HEK293T (cell line): ENCODE measurements around the gene WDFY1.

Experiments
- CTCF ChIA-PET: fragments of 350-600 bp; formaldehyde crosslinking; extraction: SDS; loops from one replicate; lab custom pipeline; 2021; ENCODE audit warnings: antibody characterized with exemption, inconsistent platforms; lab: Yijun Ruan, JAX
- POLR2A ChIA-PET: fragments of 350-600 bp; formaldehyde crosslinking; extraction: SDS; loops from one replicate; lab custom pipeline; 2020; ENCODE audit warnings: antibody characterized with exemption, inconsistent platforms; lab: Yijun Ruan, JAX
- DNase-seq: peaks from one replicate; pipeline ENCODE4 v3.0.0; 2012; ENCODE audit warnings: mixed read lengths; ENCODE audit errors: extremely low spot score
- ARNT ChIP-seq: fragments of 450-650 bp; IDR thresholded peaks from 2 replicates; pipeline ENCODE4 v1.6.1; 2017; ENCODE audit warnings: mild to moderate bottlenecking
- BHLHE40 ChIP-seq: fragments of 450-650 bp; IDR thresholded peaks from 2 replicates; pipeline ENCODE4 v1.6.1; 2016; ENCODE audit warnings: mild to moderate bottlenecking, moderate library complexity, borderline replicate concordance
- CTBP1 ChIP-seq: fragments of 450-650 bp; IDR thresholded peaks from 2 replicates; pipeline ENCODE4 v1.6.1; 2016; ENCODE audit warnings: borderline replicate concordance
- ELF4 ChIP-seq: fragments of 450-650 bp; IDR thresholded peaks from 2 replicates; pipeline ENCODE4 v1.6.1; 2017; ENCODE audit warnings: antibody characterized with exemption
- FOXA1 ChIP-seq: fragments of 450-650 bp; IDR thresholded peaks from 2 replicates; pipeline ENCODE4 v1.6.1; 2016; ENCODE audit warnings: mild to moderate bottlenecking
- FOXK2 ChIP-seq: fragments of 450-650 bp; IDR thresholded peaks from 2 replicates; pipeline ENCODE4 v1.6.1; 2016; ENCODE audit warnings: mild to moderate bottlenecking
- FOXM1 ChIP-seq: fragments of 450-650 bp; IDR thresholded peaks from 2 replicates; pipeline ENCODE4 v1.6.1; 2017; ENCODE audit warnings: mild to moderate bottlenecking, borderline replicate concordance
- HDGF ChIP-seq: fragments of 450-650 bp; IDR thresholded peaks from 2 replicates; pipeline ENCODE4 v1.6.1; 2017; ENCODE audit warnings: antibody characterized with exemption, borderline replicate concordance
- L3MBTL2 ChIP-seq: fragments of 450-650 bp; conservative IDR thresholded peaks from 2 replicates; pipeline ENCODE4 v1.6.1; 2016; ENCODE audit warnings: mild to moderate bottlenecking
- LEF1 ChIP-seq: fragments of 450-650 bp; IDR thresholded peaks from 2 replicates; pipeline ENCODE4 v1.6.1; 2017; ENCODE audit warnings: mild to moderate bottlenecking, borderline replicate concordance
- SP1 ChIP-seq: fragments of 450-650 bp; IDR thresholded peaks from 2 replicates; pipeline ENCODE4 v1.6.1; 2017
- SUZ12 ChIP-seq: fragments of 450-650 bp; IDR thresholded peaks from 2 replicates; pipeline ENCODE4 v1.6.1; 2016; ENCODE audit warnings: mild to moderate bottlenecking
- TARDBP ChIP-seq: fragments of 450-650 bp; IDR thresholded peaks from 2 replicates; pipeline ENCODE4 v1.6.1; 2016
- ZNF384 ChIP-seq: fragments of 450-650 bp; IDR thresholded peaks from 2 replicates; pipeline ENCODE4 v1.6.1; 2016
- TF ChIP-seq, protein P1 (sequence below): fragments of 450-650 bp; IDR thresholded peaks from 2 replicates; pipeline ENCODE4 v1.6.1; 2016

Gene WDFY1

DNA sequence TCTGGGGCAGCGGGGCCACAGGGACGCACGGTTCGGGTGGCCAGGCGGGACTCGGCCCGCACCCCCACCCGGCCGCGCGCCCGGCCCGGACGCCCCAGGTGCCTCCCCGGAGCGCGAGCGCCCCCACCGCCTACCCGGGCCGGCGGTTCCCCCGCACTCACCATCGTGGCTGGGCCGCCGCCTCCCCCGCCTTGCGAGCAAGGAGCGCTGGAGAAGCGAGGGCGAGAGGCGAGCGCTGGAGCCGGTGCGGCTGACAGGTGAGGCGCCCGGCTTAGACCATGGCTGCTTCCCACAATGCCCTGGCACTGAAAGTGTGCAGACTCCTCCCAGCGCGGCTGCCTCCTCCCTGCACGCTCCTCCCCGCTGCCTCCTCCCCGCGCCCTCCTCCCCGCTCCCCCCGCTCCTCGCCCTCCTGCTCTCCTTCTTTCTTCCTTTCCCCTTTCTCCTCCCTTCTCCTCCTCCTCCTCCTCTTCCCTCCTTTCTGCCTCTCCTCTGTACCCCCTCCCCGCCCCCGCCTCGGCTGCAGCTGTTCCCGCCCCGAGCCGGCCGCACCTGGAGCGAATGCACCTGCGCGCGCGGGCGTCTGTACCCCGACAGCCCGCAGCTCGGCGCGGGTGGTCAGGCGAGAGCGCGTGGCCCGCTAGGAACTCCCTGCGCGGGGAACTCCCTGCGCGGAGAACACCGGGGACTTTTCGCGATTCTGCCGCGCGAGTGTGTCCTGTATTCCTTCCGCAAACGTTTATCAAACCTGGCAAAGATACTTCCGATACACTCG is 107.7 kb downstream of the WDFY1 start, which contains the start of gene AP1S3:
AP1S3 (minus strand) TSS at position 296 of the 775 bp plus-strand sequence; CDS start at position 164, 132 bp downstream.
- ChIA-PET POLR2A (interaction anchor here (0.8 kb wide), 1 partner anchor 13 kb away, joined by 3 read pairs; no protein-coding TSS in a partner anchor), CTCF (no interaction called here)
- peak; percentile 84 for DNase-seq
- TF ChIP-seq FOXK2 (no peak), L3MBTL2 (peak; percentile 66), CTBP1 (0 out of 2 replicates have a peak, but pooled peaks have one; percentile 7)
- TF ChIP-seq, protein P1, sequence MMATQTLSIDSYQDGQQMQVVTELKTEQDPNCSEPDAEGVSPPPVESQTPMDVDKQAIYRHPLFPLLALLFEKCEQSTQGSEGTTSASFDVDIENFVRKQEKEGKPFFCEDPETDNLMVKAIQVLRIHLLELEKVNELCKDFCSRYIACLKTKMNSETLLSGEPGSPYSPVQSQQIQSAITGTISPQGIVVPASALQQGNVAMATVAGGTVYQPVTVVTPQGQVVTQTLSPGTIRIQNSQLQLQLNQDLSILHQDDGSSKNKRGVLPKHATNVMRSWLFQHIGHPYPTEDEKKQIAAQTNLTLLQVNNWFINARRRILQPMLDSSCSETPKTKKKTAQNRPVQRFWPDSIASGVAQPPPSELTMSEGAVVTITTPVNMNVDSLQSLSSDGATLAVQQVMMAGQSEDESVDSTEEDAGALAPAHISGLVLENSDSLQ, result 0 out of 2 replicates have a peak, but pooled peaks have one; percentile 33

DNA sequence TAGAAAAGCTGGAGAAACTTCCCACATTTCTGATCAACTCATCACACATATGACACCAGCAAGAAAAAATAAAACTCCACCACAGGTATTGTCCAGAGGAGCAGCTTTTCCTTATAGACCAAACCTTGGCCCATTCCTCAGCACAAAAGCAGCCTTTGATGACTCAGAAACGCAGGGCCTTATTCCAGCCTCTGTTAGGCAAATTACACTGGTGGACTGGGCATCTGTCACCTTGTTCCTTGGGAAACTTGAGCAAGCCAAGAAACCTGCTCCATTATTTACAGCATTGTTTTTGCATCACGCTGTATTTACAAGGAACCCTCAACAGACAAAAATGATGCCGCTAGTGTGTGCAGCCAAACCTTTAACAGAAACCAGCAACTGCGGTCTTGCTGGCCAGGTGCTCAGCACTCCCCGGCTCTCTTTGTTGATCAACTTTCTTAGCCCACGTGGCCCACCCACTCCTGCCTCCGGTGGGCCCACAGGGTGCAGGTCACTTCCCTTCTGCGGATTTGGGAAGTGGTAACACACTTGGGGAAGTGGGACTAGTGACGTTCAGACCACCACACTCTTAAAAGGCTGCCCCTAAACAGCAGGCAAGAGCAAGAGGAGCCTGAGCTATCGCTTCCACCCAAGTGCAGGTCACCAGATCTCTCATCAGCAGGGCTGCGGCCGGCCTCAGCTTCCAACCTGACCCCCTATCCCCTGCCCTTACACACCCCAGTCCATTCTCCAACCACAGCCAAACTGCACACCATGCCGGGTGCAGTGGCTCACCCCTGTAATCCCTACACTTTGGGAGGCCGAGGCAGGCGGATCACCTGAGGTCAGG is 109.2 kb downstream of the WDFY1 start:
- no peak for DNase-seq
- ChIA-PET CTCF (no interaction called here), POLR2A (no interaction called here)
- TF ChIP-seq SUZ12 (no peak), FOXK2 (no peak), ZNF384 (no peak), HDGF (no peak), L3MBTL2 (no peak), ARNT (no peak), CTBP1 (no peak), FOXM1 (no peak)

DNA sequence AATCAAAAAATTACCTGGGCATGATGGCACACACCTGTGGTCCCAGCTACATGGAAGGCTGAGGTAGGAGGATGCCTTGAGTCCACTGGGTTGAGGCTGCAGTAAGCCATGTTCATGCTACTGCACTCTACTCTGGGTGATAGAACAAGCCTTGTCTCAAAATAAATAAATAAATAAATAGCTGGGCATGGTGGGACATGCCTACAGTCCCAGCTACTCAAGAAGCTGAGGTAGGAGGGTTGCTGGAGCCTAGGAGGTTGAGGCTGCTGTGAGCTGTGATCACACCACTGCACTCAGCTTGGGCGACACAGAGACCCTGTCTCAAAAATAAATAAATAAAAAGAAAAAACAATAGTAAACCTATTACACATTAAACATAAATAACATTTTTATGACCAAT is 110.7 kb downstream of the WDFY1 start:
- POLR2A ChIA-PET, result no interaction called here
- CTCF ChIA-PET, result no interaction called here
- TF ChIP-seq, protein P1, result no peak
- TF ChIP-seq ARNT, result no peak
- no peak for DNase-seq

DNA sequence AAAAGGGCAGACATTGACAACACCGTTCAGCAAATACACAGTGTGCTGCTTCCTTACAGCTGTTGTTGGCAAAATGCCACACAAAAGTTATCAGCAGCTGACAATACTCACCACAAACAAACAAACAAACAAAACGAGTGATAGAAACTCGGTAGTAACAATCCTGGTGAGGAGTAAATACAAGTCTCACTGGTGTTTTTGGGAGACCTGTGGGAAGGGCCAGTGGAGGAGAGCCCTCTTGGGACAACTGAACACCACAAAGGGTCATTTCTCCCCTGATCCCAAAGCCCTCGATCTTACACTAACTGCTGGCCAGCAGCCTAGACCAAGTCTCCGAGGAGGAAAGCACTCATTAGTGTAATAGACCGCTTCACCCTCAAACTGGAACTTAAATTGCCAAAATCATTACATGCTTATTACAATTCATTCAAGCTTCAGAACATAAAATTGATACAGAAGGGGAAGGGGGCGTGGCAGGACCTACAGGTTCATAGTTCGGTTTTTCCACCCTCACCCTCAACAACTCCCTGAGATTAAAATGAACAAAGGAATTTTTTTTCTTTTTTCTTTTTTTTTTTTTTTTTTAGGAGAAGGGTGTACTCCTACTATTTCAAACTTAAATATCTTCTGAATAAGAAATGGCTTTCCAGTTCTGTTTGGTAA is 112.8 kb downstream of the WDFY1 start:
- ChIA-PET POLR2A (no interaction called here), CTCF (no interaction called here)
- no peak for TF ChIP-seq SUZ12
- TF ChIP-seq, protein P1, result no peak
- TF ChIP-seq L3MBTL2, result no peak
- no peak for TF ChIP-seq FOXM1
- TF ChIP-seq LEF1, result no peak
- TF ChIP-seq ZNF384, result no peak
- no peak for TF ChIP-seq BHLHE40
- no peak for TF ChIP-seq HDGF
- no peak for TF ChIP-seq TARDBP
- no peak for TF ChIP-seq ARNT
- DNase-seq, result no peak

DNA sequence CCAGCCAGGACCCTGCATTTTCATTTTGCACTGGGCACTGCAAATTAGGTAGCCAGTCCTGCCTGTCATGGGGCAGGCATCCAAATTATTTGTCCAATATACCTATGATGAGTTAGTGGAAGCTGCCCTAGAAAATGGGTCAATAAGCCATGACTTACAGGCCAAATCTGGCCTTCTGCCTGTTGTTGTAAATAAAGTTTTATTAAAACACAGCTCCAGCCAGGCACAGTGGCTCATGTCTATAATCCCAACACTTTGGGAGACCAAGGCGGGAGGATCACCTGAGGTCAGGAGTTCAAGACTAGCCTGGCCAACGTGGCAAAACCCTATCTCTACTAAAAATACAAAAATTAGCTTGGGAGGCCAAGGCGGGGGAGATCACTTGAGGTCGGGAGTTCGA is 116.0 kb downstream of the WDFY1 start:
- TF ChIP-seq FOXK2, result no peak
- no peak for TF ChIP-seq TARDBP
- TF ChIP-seq ELF4, result no peak
- no peak for TF ChIP-seq SUZ12
- no peak for TF ChIP-seq LEF1
- no peak for TF ChIP-seq SP1
- TF ChIP-seq ZNF384, result no peak
- TF ChIP-seq BHLHE40, result no peak
- TF ChIP-seq L3MBTL2, result no peak
- CTCF ChIA-PET, result no interaction called here
- POLR2A ChIA-PET, result no interaction called here
- no peak for DNase-seq

DNA sequence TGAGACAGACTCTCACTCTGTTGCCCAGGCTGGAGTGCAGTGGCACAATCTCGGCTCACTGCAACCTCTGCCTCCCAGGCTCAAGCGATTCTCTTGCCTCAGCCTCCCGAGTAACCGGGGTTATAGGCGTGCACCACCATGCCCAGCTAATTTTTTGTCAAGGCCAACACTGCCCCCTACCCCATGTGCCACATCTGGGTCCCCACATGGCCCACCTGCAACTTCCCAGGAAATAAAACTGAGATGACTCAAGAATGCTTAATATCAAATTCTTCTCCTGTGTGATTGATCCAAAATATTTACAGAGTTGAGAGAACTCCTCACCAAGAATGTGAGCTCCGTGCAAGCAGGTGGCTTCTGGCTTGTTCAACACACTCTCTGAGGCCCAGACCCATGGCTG is 116.8 kb downstream of the WDFY1 start:
- DNase-seq, result no peak
- POLR2A ChIA-PET, result no interaction called here
- CTCF ChIA-PET, result interaction anchor here (0.7 kb wide), 1 partner anchor 133 kb away, joined by 3 read pairs; no protein-coding TSS in a partner anchor
- TF ChIP-seq ZNF384, result no peak
- no peak for TF ChIP-seq FOXA1
- TF ChIP-seq, protein P1, result no peak
- TF ChIP-seq CTBP1, result no peak
